ENCODE measurements around the gene FRS2. TPM values are rescaled to one million over a fixed set of nuclear protein-coding genes. Genes with fewer than 3 reads are reported as not detected.

FRS2 gene
- total RNA-seq, 2 donors from 2014 or later: 39.5 to 65.6 TPM

GRCh38 chr12:69545081-69545480 lies 74.9 kb downstream of the FRS2 start:
- no peak for DNase-seq (ENCODE audit: low spot score)
- no peak overlapping the region for H3K27ac ChIP-seq
- no peak overlapping the region for H3K4me3 ChIP-seq
- intact Hi-C loops (cut with DNase I): loop anchor here (10.0 kb wide), 1 partner anchor 130 kb away; no protein-coding TSS in a partner anchor
- H3K4me1 ChIP-seq (replicated peaks): no peaks in the 10 kb centered on the region
- H3K9me3 ChIP-seq: no peaks in the 10 kb centered on the region
- H3K36me3 ChIP-seq: no peaks in the 10 kb centered on the region
- TF ChIP-seq POLR2A (IDR thresholded peaks at IDR 0.05) (no peak), CTCF (IDR thresholded peaks at IDR 0.05) (no peak), POLR2AphosphoS5 (IDR thresholded peaks at IDR 0.05) (no peak)
- 100% methylated on average over 1 of the region's 1 CpG for WGBS
- no peaks in the 10 kb centered on the region for H3K27me3 ChIP-seq (replicated peaks; ENCODE audit: insufficient read depth)

- no peaks in the 10 kb centered on the region for H3K27me3 ChIP-seq (replicated peaks; ENCODE audit: insufficient read depth)
- H3K36me3 ChIP-seq: no peaks in the 10 kb centered on the region
- H3K4me3 ChIP-seq: no peak overlapping the region
- TF ChIP-seq POLR2A (IDR thresholded peaks at IDR 0.05): no peak
- TF ChIP-seq POLR2AphosphoS5 (IDR thresholded peaks at IDR 0.05): no peak
- TF ChIP-seq CTCF (IDR thresholded peaks at IDR 0.05): no peak
- intact Hi-C loops (cut with DNase I): loop anchor here (10.0 kb wide), 1 partner anchor 132 kb away; no protein-coding TSS in a partner anchor
- WGBS: 90% methylated on average over 7 of the region's 7 CpGs
- DNase-seq (ENCODE audit: low spot score): no peak
- H3K9me3 ChIP-seq: no peaks in the 10 kb centered on the region
- H3K27ac ChIP-seq: no peak overlapping the region
- no peaks in the 10 kb centered on the region for H3K4me1 ChIP-seq (replicated peaks)
Observed at GRCh38 chr12:69546693-69547438, 76.7 kb downstream of the FRS2 start.

GRCh38 chr12:69548687-69549086 lies 78.5 kb downstream of the FRS2 start:
- no peak for DNase-seq (ENCODE audit: low spot score)
- Histone ChIP-seq H3K27ac (no peak overlapping the region), H3K4me1 (replicated peaks) (no peaks in the 10 kb centered on the region), H3K4me3 (no peak overlapping the region), H3K36me3 (no peaks in the 10 kb centered on the region), H3K9me3 (no peaks in the 10 kb centered on the region), H3K27me3 (replicated peaks; ENCODE audit: insufficient read depth) (no peaks in the 10 kb centered on the region)
- intact Hi-C loops (cut with DNase I): loop anchor here (10.0 kb wide), 1 partner anchor 134 kb away; no protein-coding TSS in a partner anchor
- TF ChIP-seq POLR2AphosphoS5 (IDR thresholded peaks at IDR 0.05): no peak
- no peak for TF ChIP-seq CTCF (IDR thresholded peaks at IDR 0.05)

- DNase-seq (ENCODE audit: low spot score): no peak
- H3K27me3 ChIP-seq (replicated peaks; ENCODE audit: insufficient read depth): no peaks in the 10 kb centered on the region
- H3K4me1 ChIP-seq (replicated peaks): no peaks in the 10 kb centered on the region
- H3K4me3 ChIP-seq: no peak overlapping the region
- TF ChIP-seq POLR2AphosphoS5 (IDR thresholded peaks at IDR 0.05) (no peak), CTCF (IDR thresholded peaks at IDR 0.05) (no peak), POLR2A (IDR thresholded peaks at IDR 0.05) (no peak)
- intact Hi-C loops (cut with DNase I): no loop called here
- WGBS: 97% methylated on average over 8 of the region's 8 CpGs
- no peaks in the 10 kb centered on the region for H3K36me3 ChIP-seq
- H3K9me3 ChIP-seq: no peaks in the 10 kb centered on the region
- no peak overlapping the region for H3K27ac ChIP-seq
Observed at GRCh38 chr12:69550569-69551350, 80.6 kb downstream of the FRS2 start.

All from prostate gland (tissue), 2 donors.